ENCODE data around the gene SFRP5. TPM values are rescaled to one million over a fixed set of nuclear protein-coding genes. Genes with fewer than 3 reads are reported as not detected.

SFRP5 gene
- total and polyA plus RNA-seq, 10 of the 15 experiments (the other 5 are each of a cell fraction or from before 2014, with no cell fraction given), result not detected

- ChIA-PET SMC1A (ENCODE audit: uncharacterized antibody, unreplicated experiment) (no interaction called here), CTCF (interaction anchor here (0.6 kb wide), 1 partner anchor 23 kb away, joined by 4 read pairs; no protein-coding TSS in a partner anchor), RAD21 (ENCODE audit: unreplicated experiment) (no interaction called here), POLR2A (no interaction called here)
- Histone ChIP-seq H3K4me1 (ENCODE audit: control insufficient read depth, insufficient read depth, low read length) (no peaks in the 10 kb centered on the region), H3K27ac (ENCODE audit: control insufficient read depth, insufficient read depth) (no peak overlapping the region), H3K79me2 (ENCODE audit: control insufficient read depth, insufficient read depth, low read length) (no peaks in the 10 kb centered on the region), H3K27me3 (replicated peaks in 1 of 2; ENCODE audit: control insufficient read depth in 2 of 2, insufficient read depth in 2 of 2, low read length in 1 of 2) (peaks cover 3 to 5% of the 10 kb centered on the region in 2 experiments), H3K4me2 (ENCODE audit: control insufficient read depth, insufficient read depth) (no peak overlapping the region), H3K9me3 (replicated peaks; ENCODE audit: control insufficient read depth, insufficient read depth, low read length) (no peaks in the 10 kb centered on the region), H4K20me1 (ENCODE audit: control insufficient read depth, insufficient read depth) (no peaks in the 10 kb centered on the region), H2AFZ (ENCODE audit: control insufficient read depth, low read depth, low read length) (no peak overlapping the region), H3K9ac (ENCODE audit: control insufficient read depth, insufficient read depth, low read length) (no peak overlapping the region), H3K4me3 (no peak overlapping the region), H3K36me3 (ENCODE audit: control insufficient read depth in 2 of 2, insufficient read depth in 2 of 2, low read length in 1 of 2) (no peaks in the 10 kb centered on the region)
- 3% methylated on average over 4 of the region's 4 CpGs for WGBS (ENCODE audit: insufficient coverage, insufficient replicate concordance, low lambda C conversion rate, missing lambda C conversion rate)
- DNase-seq (ENCODE audit: low read depth, low spot score) (no peak), FAIRE-seq (no peak), ATAC-seq (no peak)
- intact Hi-C loops (cut with micrococcal nuclease; ENCODE audit: unreplicated experiment) (no loop called here), in situ Hi-C loops (cut with MboI) (no loop called here)
- TF ChIP-seq KDM1A (IDR thresholded peaks at IDR 0.05; ENCODE audit: borderline replicate concordance), result no peak
- no peak for TF ChIP-seq SRF (IDR thresholded peaks at IDR 0.05; ENCODE audit: low read depth in 2 of 2, low read length in 2 of 2)
- no peak for TF ChIP-seq JUNB (IDR thresholded peaks at IDR 0.05)
- no peak for TF ChIP-seq BCL3 (IDR thresholded peaks at IDR 0.05; ENCODE audit: borderline replicate concordance, insufficient read depth, low read depth, low read length, poor library complexity, severe bottlenecking)
- no peak for TF ChIP-seq YBX1 (IDR thresholded peaks at IDR 0.05)
- no peak for TF ChIP-seq PBX3 (IDR thresholded peaks at IDR 0.05; ENCODE audit: insufficient replicate concordance, low read depth, low read length)
- no peak for TF ChIP-seq MTA2 (IDR thresholded peaks at IDR 0.05; ENCODE audit: low read depth)
- no peak for TF ChIP-seq EP300 (IDR thresholded peaks at IDR 0.05; ENCODE audit: borderline replicate concordance in 1 of 2, control insufficient read depth in 1 of 2, low read depth in 2 of 2, low read length in 2 of 2)
- no peak for TF ChIP-seq CBFB (IDR thresholded peaks at IDR 0.05; ENCODE audit: low read depth)
- BruUV-seq (replicated peaks), result no TSS peak
Measured at GRCh38 chr10:97816609-97817008, 44.8 kb upstream of the SFRP5 start.
